HCT116 (cell line): ENCODE results near the gene KHDC4.

ENCODE experiments used
- ELF1 ChIP-seq: IDR thresholded peaks from 2 replicates; pipeline ENCODE4 v1.6.1; 2012; ENCODE audit warnings: low read depth, borderline replicate concordance
- EZH2phosphoT487 ChIP-seq: fragments of 200-600 bp; IDR thresholded peaks from 2 replicates; pipeline ENCODE4 v1.6.1; 2018; ENCODE audit warnings: antibody characterized with exemption, borderline replicate concordance
- JUND ChIP-seq: IDR thresholded peaks from 2 replicates; pipeline ENCODE4 v1.6.1; 2012
- POLR2A ChIP-seq: IDR thresholded peaks from 2 replicates; pipeline ENCODE4 v1.7.0; 2011; ENCODE audit warnings: borderline replicate concordance; ENCODE audit not compliant: insufficient read depth, insufficient read length; ENCODE audit errors: extremely low read depth
- POLR2AphosphoS5 ChIP-seq: IDR thresholded peaks from 2 replicates; pipeline ENCODE4 v1.6.1; 2011; ENCODE audit warnings: mild to moderate bottlenecking, low read depth, low read length, moderate library complexity
- RAD21 ChIP-seq: IDR thresholded peaks from 2 replicates; pipeline ENCODE4 v1.6.1; 2012; ENCODE audit warnings: low read depth, mild to moderate bottlenecking
- REST ChIP-seq: IDR thresholded peaks from 2 replicates; pipeline ENCODE4 v1.6.1; 2012; ENCODE audit warnings: low read depth
- YY1 ChIP-seq: IDR thresholded peaks from 2 replicates; pipeline ENCODE4 v1.6.1; 2011; ENCODE audit warnings: low read length, low read depth, moderate library complexity, mild to moderate bottlenecking; ENCODE audit not compliant: insufficient replicate concordance; ENCODE audit errors: extremely low read depth
- TF ChIP-seq, protein P1 (sequence below), 3 experiments: fragments of 200-600 bp in 1 of 3; sonication (generic) in 1 of 3; IDR thresholded peaks in 2 of 3; conservative IDR thresholded peaks in 1 of 3; 2 replicates each; pipeline ENCODE4 v1.5.1; 2012 to 2017; ENCODE audit warnings: low read depth in 2 of 3, low read length in 2 of 3, antibody characterized with exemption in 1 of 3, borderline replicate concordance in 1 of 3, control low read depth in 1 of 3, mild to moderate bottlenecking in 1 of 3, mixed read lengths in 1 of 3, mixed run types in 1 of 3, moderate library complexity in 1 of 3; ENCODE audit not compliant: insufficient read depth in 1 of 3

DNA sequence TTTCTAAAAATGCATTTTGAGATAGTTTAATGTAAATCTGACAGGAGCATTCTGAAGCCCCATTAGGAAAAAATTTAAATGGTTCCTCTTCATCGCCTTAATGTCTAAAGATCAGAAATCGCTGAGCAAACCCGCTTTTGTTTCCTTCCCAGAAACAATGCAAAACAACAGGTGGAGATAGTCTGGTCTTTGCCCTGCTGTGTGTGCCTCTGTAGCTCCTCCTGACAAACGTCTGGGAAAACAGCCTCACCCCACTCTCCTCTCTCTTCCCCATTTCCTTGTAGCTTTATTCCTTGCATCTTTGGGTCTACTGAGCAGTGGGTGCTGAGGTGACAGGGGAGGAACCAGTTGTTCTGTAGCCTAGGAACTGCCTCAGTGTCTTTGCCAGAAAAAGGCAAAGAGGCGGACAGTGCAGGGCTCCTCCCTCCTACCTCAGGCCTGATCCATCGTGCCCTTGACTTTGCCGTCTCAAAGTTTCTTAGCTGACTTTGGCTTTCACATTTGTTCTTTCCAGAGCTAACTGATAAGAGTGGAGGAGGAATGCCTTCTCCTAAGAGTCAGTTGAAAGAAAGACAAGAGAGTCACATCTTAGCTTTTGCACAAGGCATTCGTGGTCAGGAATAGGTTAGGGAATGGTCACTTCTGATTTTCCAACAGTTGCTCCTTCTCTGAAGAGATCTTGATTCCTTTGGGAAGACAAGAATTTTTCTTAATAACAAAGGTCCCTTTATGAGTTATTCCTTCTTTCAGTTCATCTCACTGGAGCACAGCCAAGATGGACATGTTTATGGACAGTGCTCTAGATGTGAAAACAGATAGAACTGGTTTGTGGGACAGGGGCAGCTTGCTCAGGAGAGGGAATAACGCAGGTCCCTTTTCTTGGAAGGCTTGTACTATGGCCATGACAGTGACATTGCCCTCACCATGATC is 49.9 kb downstream of the KHDC4 start:
- TF ChIP-seq, protein P1, sequence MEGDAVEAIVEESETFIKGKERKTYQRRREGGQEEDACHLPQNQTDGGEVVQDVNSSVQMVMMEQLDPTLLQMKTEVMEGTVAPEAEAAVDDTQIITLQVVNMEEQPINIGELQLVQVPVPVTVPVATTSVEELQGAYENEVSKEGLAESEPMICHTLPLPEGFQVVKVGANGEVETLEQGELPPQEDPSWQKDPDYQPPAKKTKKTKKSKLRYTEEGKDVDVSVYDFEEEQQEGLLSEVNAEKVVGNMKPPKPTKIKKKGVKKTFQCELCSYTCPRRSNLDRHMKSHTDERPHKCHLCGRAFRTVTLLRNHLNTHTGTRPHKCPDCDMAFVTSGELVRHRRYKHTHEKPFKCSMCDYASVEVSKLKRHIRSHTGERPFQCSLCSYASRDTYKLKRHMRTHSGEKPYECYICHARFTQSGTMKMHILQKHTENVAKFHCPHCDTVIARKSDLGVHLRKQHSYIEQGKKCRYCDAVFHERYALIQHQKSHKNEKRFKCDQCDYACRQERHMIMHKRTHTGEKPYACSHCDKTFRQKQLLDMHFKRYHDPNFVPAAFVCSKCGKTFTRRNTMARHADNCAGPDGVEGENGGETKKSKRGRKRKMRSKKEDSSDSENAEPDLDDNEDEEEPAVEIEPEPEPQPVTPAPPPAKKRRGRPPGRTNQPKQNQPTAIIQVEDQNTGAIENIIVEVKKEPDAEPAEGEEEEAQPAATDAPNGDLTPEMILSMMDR (IDR thresholded peaks at IDR 0.05 in 2 of 3, conservative IDR thresholded peaks at IDR 0.05 in 1 of 3; ENCODE audit: borderline replicate concordance in 1 of 3, insufficient read depth in 1 of 3, low read depth in 2 of 3, low read length in 2 of 3), result no peak
- TF ChIP-seq JUND (no peak), ELF1 (no peak), POLR2A (no peak), EZH2phosphoT487 (no peak), REST (no peak), YY1 (no peak), POLR2AphosphoS5 (no peak), RAD21 (no peak)
